ENCODE data around the gene RPS23.
A peak's percentile ranks its signal among the peaks of the same experiment; 100 is the strongest.

Gene RPS23

GRCh38 chr5:82244151-82244550 lies 34.0 kb downstream of the RPS23 start:
- DNase-seq = no peak

GRCh38 chr5:82234885-82235284 lies 43.3 kb downstream of the RPS23 start:
- DNase-seq = no peak

GRCh38 chr5:82225525-82226172 lies 52.5 kb downstream of the RPS23 start:
- DNase-seq = peak; percentile 52 to 73 (median 66)

Measured in suppressor macrophage treated with lipopolysaccharide for 1 hour (primary cell).